ENCODE results near the gene KCNC3.

KCNC3 gene

DNA sequence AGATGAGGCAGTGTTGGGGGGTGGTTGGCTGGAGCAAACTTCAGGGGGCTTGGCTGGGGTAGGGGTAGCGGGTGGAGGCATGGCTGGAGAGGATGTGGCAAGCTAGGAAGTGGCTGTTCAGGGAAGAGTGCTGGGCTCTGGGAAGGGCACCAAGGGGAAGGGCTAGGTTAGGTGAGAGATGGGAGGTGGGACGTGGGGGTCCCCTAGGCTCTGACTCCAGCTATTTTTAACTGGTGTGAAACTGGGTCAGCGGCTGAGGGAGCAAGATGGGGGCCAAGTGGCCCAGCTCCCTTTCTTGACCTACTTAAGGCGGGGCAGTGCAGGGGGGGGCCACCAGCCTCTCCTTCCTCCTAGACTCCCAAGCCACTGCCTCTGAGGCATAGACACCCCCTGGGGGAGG is 7.3 kb downstream of the KCNC3 start:
- TF ChIP-seq, protein P1, sequence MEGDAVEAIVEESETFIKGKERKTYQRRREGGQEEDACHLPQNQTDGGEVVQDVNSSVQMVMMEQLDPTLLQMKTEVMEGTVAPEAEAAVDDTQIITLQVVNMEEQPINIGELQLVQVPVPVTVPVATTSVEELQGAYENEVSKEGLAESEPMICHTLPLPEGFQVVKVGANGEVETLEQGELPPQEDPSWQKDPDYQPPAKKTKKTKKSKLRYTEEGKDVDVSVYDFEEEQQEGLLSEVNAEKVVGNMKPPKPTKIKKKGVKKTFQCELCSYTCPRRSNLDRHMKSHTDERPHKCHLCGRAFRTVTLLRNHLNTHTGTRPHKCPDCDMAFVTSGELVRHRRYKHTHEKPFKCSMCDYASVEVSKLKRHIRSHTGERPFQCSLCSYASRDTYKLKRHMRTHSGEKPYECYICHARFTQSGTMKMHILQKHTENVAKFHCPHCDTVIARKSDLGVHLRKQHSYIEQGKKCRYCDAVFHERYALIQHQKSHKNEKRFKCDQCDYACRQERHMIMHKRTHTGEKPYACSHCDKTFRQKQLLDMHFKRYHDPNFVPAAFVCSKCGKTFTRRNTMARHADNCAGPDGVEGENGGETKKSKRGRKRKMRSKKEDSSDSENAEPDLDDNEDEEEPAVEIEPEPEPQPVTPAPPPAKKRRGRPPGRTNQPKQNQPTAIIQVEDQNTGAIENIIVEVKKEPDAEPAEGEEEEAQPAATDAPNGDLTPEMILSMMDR (IDR thresholded peaks at IDR 0.05; ENCODE audit: borderline replicate concordance, control extremely low read depth, extremely low read depth, insufficient read depth, missing control alignments), result no peak
- in situ Hi-C loops (cut with MboI; ENCODE audit: low sequenced_read_pairs, unreplicated experiment), result no loop called here
- no peak for DNase-seq (ENCODE audit: low spot score)

DNA sequence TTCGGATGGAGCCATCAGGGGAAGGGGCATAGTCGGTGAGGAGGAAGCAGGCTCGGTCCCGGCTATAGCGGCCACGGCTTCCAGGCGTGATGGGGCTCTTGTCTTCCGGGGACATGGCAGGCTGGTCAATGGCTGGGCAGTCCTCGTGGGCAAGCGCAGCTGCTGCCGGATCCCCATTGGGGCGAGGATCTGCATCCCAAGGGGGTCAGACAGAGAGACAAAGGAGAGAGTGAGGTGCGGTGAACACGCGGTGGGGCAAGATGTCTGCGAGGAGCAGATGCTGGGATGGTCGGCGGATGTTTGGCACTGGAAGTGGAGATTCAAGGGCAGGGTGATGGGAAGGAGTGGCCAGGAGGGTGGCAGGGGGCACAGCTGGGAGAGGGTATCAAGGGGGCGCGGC is 8.6 kb downstream of the KCNC3 start:
- no peak for DNase-seq (ENCODE audit: low spot score)
- TF ChIP-seq, protein P1 (IDR thresholded peaks at IDR 0.05; ENCODE audit: borderline replicate concordance, control extremely low read depth, extremely low read depth, insufficient read depth, missing control alignments), result no peak
- in situ Hi-C loops (cut with MboI; ENCODE audit: low sequenced_read_pairs, unreplicated experiment), result no loop called here

DNA sequence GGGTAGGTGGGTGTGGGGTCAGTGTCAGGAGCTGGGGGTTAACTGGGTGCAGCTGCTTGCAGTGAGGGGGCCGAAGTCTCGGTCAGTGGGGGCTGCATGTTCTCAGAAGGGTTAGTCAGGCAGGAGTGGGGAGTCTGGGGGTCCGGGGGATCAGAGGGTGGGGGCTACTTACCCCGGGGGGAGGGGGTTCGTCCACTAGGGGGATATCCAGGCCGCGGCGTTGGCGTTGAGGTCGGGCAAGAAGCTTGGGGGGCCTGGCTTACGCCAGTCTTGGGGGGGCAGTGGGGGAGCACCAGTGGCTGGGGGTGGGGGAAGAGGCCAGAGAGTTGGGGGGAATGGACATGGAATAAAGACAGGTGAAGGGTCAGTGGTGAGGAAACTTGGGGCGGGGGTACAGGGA is 9.1 kb downstream of the KCNC3 start:
- TF ChIP-seq, protein P1 (IDR thresholded peaks at IDR 0.05; ENCODE audit: borderline replicate concordance, control extremely low read depth, extremely low read depth, insufficient read depth, missing control alignments), result no peak
- no peak for DNase-seq (ENCODE audit: low spot score)
- in situ Hi-C loops (cut with MboI; ENCODE audit: low sequenced_read_pairs, unreplicated experiment), result no loop called here

DNA sequence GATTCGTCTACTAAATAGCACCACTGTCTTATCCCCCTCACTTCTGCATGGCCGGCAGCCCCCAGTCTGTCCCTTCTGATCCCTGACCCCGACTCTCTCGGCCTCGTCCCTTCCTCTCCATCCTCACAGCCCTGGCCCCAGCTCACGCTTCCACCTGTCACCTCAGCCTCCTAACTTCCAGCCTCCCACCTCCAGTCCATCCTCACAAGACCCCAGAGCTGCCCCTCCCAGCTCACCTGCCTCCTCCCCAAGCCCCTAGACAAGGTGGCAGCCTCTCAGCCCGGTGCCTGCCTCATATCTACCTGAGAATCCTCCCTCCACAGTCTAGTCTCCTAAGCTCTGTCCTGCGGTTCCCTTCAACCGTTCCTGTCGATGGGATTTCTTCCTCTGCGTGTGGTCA is 10.0 kb downstream of the KCNC3 start:
- TF ChIP-seq, protein P1 (IDR thresholded peaks at IDR 0.05; ENCODE audit: borderline replicate concordance, control extremely low read depth, extremely low read depth, insufficient read depth, missing control alignments), result no peak
- no peak for DNase-seq (ENCODE audit: low spot score)
- in situ Hi-C loops (cut with MboI; ENCODE audit: low sequenced_read_pairs, unreplicated experiment), result no loop called here

DNA sequence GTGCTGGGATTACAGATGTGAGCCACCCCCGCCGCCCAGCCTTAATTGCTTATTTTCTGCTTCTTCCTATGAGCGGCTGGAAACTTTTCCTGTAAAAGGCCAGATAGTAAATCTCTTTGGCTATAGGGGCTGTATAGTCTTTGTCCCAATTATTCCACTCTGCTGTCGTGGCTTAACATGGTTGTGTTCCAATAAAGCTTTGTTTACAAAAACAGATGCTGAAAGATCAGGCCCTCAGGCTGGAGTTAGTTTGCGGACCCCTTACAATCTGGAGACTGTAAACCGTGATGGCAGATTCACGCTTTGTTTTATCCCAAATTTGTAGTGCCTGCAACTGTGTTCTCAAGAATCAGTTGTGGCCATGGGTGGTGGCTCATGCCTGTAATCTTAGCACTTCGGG is 10.7 kb downstream of the KCNC3 start:
- in situ Hi-C loops (cut with MboI; ENCODE audit: low sequenced_read_pairs, unreplicated experiment), result no loop called here
- no peak for DNase-seq (ENCODE audit: low spot score)
- TF ChIP-seq, protein P1 (IDR thresholded peaks at IDR 0.05; ENCODE audit: borderline replicate concordance, control extremely low read depth, extremely low read depth, insufficient read depth, missing control alignments), result no peak

DNA sequence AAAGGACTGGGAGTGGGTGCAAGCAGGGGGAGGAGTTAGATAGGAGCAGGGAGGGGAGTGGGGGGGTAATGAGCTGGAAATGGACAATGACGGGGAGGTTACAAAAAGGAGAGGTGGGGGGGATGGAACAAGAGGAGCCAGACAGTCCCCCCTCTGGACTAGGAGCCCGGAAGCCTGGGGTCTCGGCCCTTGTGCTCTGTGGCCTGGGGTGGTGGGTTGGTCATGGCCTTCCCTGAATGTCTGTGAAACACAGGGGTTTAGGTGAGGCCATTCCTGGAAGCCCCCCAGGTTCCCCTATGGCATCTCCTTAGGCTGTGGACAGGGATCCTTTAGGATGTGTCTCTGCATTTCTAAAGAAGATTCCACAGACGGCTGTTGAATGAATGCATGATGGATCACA is 12.1 kb downstream of the KCNC3 start:
- DNase-seq (ENCODE audit: low spot score), result no peak
- TF ChIP-seq, protein P1 (IDR thresholded peaks at IDR 0.05; ENCODE audit: borderline replicate concordance, control extremely low read depth, extremely low read depth, insufficient read depth, missing control alignments), result no peak
- in situ Hi-C loops (cut with MboI; ENCODE audit: low sequenced_read_pairs, unreplicated experiment), result no loop called here
